SK-N-SH (cell line): Measurements from ENCODE around the gene DAB2IP.

Source experiments
- CTCF ChIP-seq: fragments of 200-600 bp; sonication (generic); IDR thresholded peaks from 2 replicates; pipeline ENCODE4 v1.6.1; 2017; ENCODE audit warnings: antibody characterized with exemption, mild to moderate bottlenecking, moderate library complexity
- JUND ChIP-seq: IDR thresholded peaks from 2 replicates; pipeline ENCODE4 v1.4.0; 2012
- MAX ChIP-seq: IDR thresholded peaks from 2 replicates; pipeline ENCODE4 v1.4.0; 2012; ENCODE audit warnings: low read depth
- MXI1 ChIP-seq: IDR thresholded peaks from 2 replicates; pipeline ENCODE4 v1.6.1; 2012; ENCODE audit warnings: mild to moderate bottlenecking, low read depth, low read length, improper control_type of control experiment
- NRF1 ChIP-seq: IDR thresholded peaks from 2 replicates; pipeline ENCODE4 v1.6.1; 2012; ENCODE audit warnings: low read depth, mild to moderate bottlenecking, low read length
- RAD21 ChIP-seq: IDR thresholded peaks from 2 replicates; pipeline ENCODE4 v1.6.1; 2012; ENCODE audit warnings: mild to moderate bottlenecking, low read length
- REST ChIP-seq: IDR thresholded peaks from 2 replicates; pipeline ENCODE4 v1.6.1; 2012; ENCODE audit warnings: mild to moderate bottlenecking, low read depth, low read length, moderate library complexity

- no peak for TF ChIP-seq MXI1
- TF ChIP-seq MAX, result no peak
- TF ChIP-seq CTCF, result no peak
- no peak for TF ChIP-seq NRF1
- TF ChIP-seq JUND, result no peak
- no peak for TF ChIP-seq REST
- no peak for TF ChIP-seq RAD21
These were observed 124.7 kb downstream of the DAB2IP start for GRCh38 chr9:121776001-121776738.
